HepG2 (cell line): ENCODE data around the gene SLC4A5. TPM values are rescaled to one million over a fixed set of nuclear protein-coding genes. Genes with fewer than 3 reads are reported as not detected.
A peak's percentile ranks its signal among the peaks of the same experiment; 100 is the strongest.

ENCODE experiments used
- ARNT2 ChIP-seq: sonication (generic); formaldehyde crosslinking; IDR thresholded peaks from 2 replicates; pipeline ENCODE4 v1.8.0; 2022; ENCODE audit warnings: mild to moderate bottlenecking, low read depth, missing genetic modification reagents, moderate library complexity
- CBFB ChIP-seq: sonication (generic); formaldehyde crosslinking; IDR thresholded peaks from 2 replicates; pipeline ENCODE4 v1.4.0; 2020; ENCODE audit warnings: missing genetic modification reagents
- ESRRA ChIP-seq: sonication (generic); formaldehyde crosslinking; IDR thresholded peaks from 2 replicates; pipeline ENCODE4 v1.5.1; 2020; ENCODE audit warnings: mild to moderate bottlenecking, low read depth, missing genetic modification reagents
- JDP2 ChIP-seq: sonication (generic); formaldehyde crosslinking; IDR thresholded peaks from 2 replicates; pipeline ENCODE4 v1.8.1; 2022; ENCODE audit warnings: missing genetic modification reagents, borderline replicate concordance
- KDM5A ChIP-seq: fragments of 200-600 bp; sonication (generic); IDR thresholded peaks from 2 replicates; pipeline ENCODE4 v1.7.0; 2018; ENCODE audit warnings: antibody characterized with exemption, mild to moderate bottlenecking, low read length, borderline replicate concordance
- PTBP1 ChIP-seq: fragments of 200-400 bp; formaldehyde crosslinking; IDR thresholded peaks from 2 replicates; pipeline ENCODE4 v1.6.1; 2018; ENCODE audit warnings: low read length, low read depth; ENCODE audit not compliant: poor library complexity, severe bottlenecking
- TCF12 ChIP-seq, 2 experiments: fragments of 450-650 bp in 1 of 2; sonication (generic) in 1 of 2; formaldehyde crosslinking in 1 of 2; IDR thresholded peaks; 2 replicates each; pipeline versions ENCODE4 v1.6.1 to v1.8.0; 2017 to 2022; ENCODE audit warnings: antibody characterized with exemption in 1 of 2, mild to moderate bottlenecking in 1 of 2, missing genetic modification reagents in 1 of 2, moderate library complexity in 1 of 2
- ZFAT ChIP-seq: sonication (generic); formaldehyde crosslinking; conservative IDR thresholded peaks from 2 replicates; pipeline ENCODE4 v1.8.1; 2023; ENCODE audit warnings: missing genetic modification reagents, inconsistent platforms
- ZKSCAN1 ChIP-seq: fragments of 150-350 bp; IDR thresholded peaks from 2 replicates; pipeline ENCODE4 v1.6.1; 2014; ENCODE audit warnings: low read length
- ZNF263 ChIP-seq: sonication (generic); formaldehyde crosslinking; IDR thresholded peaks from 2 replicates; pipeline ENCODE4 v1.4.0; 2020; ENCODE audit warnings: missing genetic modification reagents
- ZNF296 ChIP-seq: sonication (generic); formaldehyde crosslinking; conservative IDR thresholded peaks from 2 replicates; pipeline ENCODE4 v1.5.0; 2020; ENCODE audit warnings: mild to moderate bottlenecking, missing genetic modification reagents
- ZNF432 ChIP-seq: sonication (generic); formaldehyde crosslinking; IDR thresholded peaks from 2 replicates; pipeline ENCODE4 v1.5.0; 2020; ENCODE audit warnings: missing genetic modification reagents, mild to moderate bottlenecking, borderline replicate concordance
- ZNF546 ChIP-seq: sonication (generic); formaldehyde crosslinking; conservative IDR thresholded peaks from 2 replicates; pipeline ENCODE4 v1.8.1; 2023; ENCODE audit warnings: mild to moderate bottlenecking, missing genetic modification reagents
- ZNF660 ChIP-seq: sonication (generic); formaldehyde crosslinking; IDR thresholded peaks from 2 replicates; pipeline ENCODE4 v1.5.1; 2020; ENCODE audit warnings: mild to moderate bottlenecking, low read depth, missing genetic modification reagents, borderline replicate concordance
- ZNF768 ChIP-seq: sonication (generic); formaldehyde crosslinking; IDR thresholded peaks from 2 replicates; pipeline ENCODE4 v1.4.0; 2020; ENCODE audit warnings: missing genetic modification reagents
- ZSCAN22 ChIP-seq: sonication (generic); formaldehyde crosslinking; IDR thresholded peaks from 2 replicates; pipeline ENCODE4 v1.4.0; 2020; ENCODE audit warnings: mild to moderate bottlenecking, missing genetic modification reagents
- ZSCAN9 ChIP-seq: IDR thresholded peaks from 2 replicates; pipeline ENCODE4 v1.6.1; 2016; ENCODE audit warnings: borderline replicate concordance
- polyA plus RNA-seq, 8 experiments: library from polyadenylated mRNA; depleted of rRNA in 3 of 8; stranded (reverse) in 7 of 8; unstranded in 1 of 8; fragments of >200 nt; fragmentation: Illumina TruSeq in 4 of 8; extraction: Trizol in 4 of 8; gene quantifications; 2 replicates each; pipeline versions ENCODE4 v1.2.1 to v1.2.3, GENCODE V29; 2011 to 2016; ENCODE audit warnings: low read depth in 4 of 8, missing spikeins in 1 of 8, mixed read lengths in 1 of 8; ENCODE audit not compliant: insufficient read depth in 1 of 8
- total RNA-seq, 5 experiments: library from RNA; depleted of rRNA; stranded (reverse); fragments of >200 nt; fragmentation: Illumina TruSeq; extraction: Trizol; gene quantifications; 2 replicates each; pipeline ENCODE4 v1.2.3, GENCODE V29; 2016; ENCODE audit warnings: low read depth in 1 of 5
- TF ChIP-seq, protein P1 (sequence below): sonication (generic); formaldehyde crosslinking; IDR thresholded peaks from 2 replicates; pipeline ENCODE4 v1.4.0; 2020; ENCODE audit warnings: mild to moderate bottlenecking, missing genetic modification reagents, borderline replicate concordance
- TF ChIP-seq, protein P2 (sequence below): sonication (generic); formaldehyde crosslinking; IDR thresholded peaks from 2 replicates; pipeline ENCODE4 v1.5.0; 2020; ENCODE audit warnings: missing genetic modification reagents
- TF ChIP-seq, protein P3 (sequence below): sonication (generic); formaldehyde crosslinking; IDR thresholded peaks from 2 replicates; pipeline ENCODE4 v1.4.0; 2020; ENCODE audit warnings: missing genetic modification reagents, mild to moderate bottlenecking, borderline replicate concordance

Gene SLC4A5
- total and polyA plus RNA-seq, 2 of the 13 experiments (the other 11 are each of a cell fraction or from before 2014, with no cell fraction given): 0.50 TPM; not detected in 1

DNA sequence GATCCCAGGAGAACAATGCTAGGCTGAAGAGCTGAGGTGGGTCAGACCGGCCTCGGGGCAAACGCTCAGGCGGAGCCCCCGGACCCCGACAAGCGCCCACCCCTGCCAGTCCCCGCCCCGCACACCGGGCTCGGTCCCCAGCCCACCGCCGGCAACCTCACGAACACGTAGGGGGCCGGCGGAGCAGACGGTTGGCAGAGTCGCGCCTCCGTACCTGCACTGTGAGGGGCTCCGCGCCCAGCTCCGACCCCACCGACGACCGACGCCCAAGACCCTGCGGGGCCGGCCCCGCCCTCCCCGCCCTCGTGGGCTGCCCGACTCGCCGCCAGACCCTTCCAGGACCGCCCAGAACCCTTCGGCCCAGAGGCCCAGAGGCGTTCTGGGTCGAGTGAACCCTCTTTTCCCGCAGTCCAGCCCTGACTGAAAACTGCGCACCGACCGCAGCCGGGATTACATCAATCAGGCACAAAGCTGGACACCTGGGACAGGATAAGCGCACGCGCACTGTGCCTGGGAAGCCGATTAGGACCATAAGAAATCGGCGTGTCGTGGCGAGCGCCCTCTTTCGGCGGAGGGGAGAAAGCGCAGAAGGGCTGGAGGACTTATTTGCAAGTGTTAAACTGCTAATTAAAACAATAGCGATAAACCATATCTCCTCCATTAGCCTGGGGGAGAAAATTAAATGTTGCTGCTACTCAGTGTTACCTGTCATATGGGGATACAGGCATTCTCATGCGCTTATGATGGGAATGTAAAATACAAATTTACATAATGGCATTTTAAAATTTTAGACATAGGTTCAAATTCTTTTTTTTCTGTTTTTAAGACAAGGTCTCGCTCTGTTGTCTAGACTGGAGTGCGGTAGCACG, 48.6 kb upstream of the SLC4A5 start (continued):
- TF ChIP-seq, protein P1, sequence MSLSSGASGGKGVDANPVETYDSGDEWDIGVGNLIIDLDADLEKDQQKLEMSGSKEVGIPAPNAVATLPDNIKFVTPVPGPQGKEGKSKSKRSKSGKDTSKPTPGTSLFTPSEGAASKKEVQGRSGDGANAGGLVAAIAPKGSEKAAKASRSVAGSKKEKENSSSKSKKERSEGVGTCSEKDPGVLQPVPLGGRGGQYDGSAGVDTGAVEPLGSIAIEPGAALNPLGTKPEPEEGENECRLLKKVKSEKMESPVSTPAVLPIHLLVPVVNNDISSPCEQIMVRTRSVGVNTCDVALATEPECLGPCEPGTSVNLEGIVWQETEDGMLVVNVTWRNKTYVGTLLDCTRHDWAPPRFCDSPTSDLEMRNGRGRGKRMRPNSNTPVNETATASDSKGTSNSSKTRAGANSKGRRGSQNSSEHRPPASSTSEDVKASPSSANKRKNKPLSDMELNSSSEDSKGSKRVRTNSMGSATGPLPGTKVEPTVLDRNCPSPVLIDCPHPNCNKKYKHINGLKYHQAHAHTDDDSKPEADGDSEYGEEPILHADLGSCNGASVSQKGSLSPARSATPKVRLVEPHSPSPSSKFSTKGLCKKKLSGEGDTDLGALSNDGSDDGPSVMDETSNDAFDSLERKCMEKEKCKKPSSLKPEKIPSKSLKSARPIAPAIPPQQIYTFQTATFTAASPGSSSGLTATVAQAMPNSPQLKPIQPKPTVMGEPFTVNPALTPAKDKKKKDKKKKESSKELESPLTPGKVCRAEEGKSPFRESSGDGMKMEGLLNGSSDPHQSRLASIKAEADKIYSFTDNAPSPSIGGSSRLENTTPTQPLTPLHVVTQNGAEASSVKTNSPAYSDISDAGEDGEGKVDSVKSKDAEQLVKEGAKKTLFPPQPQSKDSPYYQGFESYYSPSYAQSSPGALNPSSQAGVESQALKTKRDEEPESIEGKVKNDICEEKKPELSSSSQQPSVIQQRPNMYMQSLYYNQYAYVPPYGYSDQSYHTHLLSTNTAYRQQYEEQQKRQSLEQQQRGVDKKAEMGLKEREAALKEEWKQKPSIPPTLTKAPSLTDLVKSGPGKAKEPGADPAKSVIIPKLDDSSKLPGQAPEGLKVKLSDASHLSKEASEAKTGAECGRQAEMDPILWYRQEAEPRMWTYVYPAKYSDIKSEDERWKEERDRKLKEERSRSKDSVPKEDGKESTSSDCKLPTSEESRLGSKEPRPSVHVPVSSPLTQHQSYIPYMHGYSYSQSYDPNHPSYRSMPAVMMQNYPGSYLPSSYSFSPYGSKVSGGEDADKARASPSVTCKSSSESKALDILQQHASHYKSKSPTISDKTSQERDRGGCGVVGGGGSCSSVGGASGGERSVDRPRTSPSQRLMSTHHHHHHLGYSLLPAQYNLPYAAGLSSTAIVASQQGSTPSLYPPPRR (CRISPR knock-in tag): no peak
- TF ChIP-seq PTBP1 (no peak), CBFB (CRISPR knock-in tag) (peak; percentile 52; the same call in 1 of the 2 replicates), KDM5A (peak; percentile 93), ZNF263 (0 out of 2 replicates have a peak, but pooled peaks have one; percentile 38), ARNT2 (CRISPR knock-in tag) (peak; percentile 54; the same call in 1 of the 2 replicates), ZNF546 (CRISPR knock-in tag) (peak; percentile 66; the same call in 1 of the 2 replicates), TCF12 (IDR thresholded peaks at IDR 0.05) (no peak), TCF12 (CRISPR knock-in tag; IDR thresholded peaks at IDR 0.05) (0 out of 2 replicates have a peak, but pooled peaks have one; percentile 63), ZKSCAN1 (no peak), ZNF768 (peak; percentile 74), ZNF296 (CRISPR knock-in tag) (no peak), ESRRA (CRISPR knock-in tag) (no peak), ZNF660 (CRISPR knock-in tag) (no peak), ZSCAN9 (CRISPR knock-in tag) (peak; percentile 81), JDP2 (no peak; the same call in 1 of the 2 replicates), ZSCAN22 (no peak), ZNF432 (CRISPR knock-in tag) (no peak), ZFAT (CRISPR knock-in tag) (0 out of 2 replicates have a peak, but pooled peaks have one; percentile 54)
- TF ChIP-seq, protein P2, sequence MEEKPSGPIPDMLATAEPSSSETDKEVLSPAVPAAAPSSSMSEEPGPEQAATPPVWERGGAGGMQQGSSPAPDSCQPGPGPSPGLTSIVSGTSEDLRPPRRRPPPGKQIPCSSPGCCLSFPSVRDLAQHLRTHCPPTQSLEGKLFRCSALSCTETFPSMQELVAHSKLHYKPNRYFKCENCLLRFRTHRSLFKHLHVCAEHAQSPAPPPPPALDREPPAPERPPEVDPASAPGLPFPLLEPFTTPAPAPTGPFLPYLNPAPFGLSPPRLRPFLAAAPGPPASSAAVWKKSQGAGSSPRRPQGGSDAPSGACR (CRISPR knock-in tag): no peak; the same call in 1 of the 2 replicates
- TF ChIP-seq, protein P3, sequence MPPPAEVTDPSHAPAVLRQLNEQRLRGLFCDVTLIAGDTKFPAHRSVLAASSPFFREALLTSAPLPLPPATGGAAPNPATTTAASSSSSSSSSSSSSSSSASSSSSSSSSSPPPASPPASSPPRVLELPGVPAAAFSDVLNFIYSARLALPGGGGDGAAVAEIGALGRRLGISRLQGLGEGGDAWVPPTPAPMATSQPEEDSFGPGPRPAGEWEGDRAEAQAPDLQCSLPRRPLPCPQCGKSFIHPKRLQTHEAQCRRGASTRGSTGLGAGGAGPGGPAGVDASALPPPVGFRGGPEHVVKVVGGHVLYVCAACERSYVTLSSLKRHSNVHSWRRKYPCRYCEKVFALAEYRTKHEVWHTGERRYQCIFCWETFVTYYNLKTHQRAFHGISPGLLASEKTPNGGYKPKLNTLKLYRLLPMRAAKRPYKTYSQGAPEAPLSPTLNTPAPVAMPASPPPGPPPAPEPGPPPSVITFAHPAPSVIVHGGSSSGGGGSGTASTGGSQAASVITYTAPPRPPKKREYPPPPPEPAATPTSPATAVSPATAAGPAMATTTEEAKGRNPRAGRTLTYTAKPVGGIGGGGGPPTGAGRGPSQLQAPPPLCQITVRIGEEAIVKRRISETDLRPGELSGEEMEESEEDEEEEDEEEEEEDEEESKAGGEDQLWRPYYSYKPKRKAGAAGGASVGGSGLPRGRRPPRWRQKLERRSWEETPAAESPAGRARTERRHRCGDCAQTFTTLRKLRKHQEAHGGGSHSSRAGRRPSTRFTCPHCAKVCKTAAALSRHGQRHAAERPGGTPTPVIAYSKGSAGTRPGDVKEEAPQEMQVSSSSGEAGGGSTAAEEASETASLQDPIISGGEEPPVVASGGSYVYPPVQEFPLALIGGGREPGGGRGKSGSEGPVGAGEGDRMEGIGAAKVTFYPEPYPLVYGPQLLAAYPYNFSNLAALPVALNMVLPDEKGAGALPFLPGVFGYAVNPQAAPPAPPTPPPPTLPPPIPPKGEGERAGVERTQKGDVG: no peak
